BE2C (cell line): ENCODE data around the gene QSOX2.

Experiments
- DNase-seq: peaks from one replicate; pipeline ENCODE4 v3.0.0-alpha.2; 2020
- H3K27me3 ChIP-seq: fragments of 250-450 bp; sonication (Bioruptor Pico); 2 replicates; pipeline ENCODE4 v1.5.1; 2020; ENCODE audit warnings: mild to moderate bottlenecking
- H3K36me3 ChIP-seq: fragments of 250-450 bp; sonication (Bioruptor Pico); 2 replicates; pipeline ENCODE4 v1.5.1; 2020; ENCODE audit warnings: mild to moderate bottlenecking
- H3K4me1 ChIP-seq: fragments of 250-450 bp; sonication (Bioruptor Pico); 2 replicates; pipeline ENCODE4 v1.5.1; 2020
- H3K4me3 ChIP-seq: 2 replicates; pipeline ENCODE4 v1.5.1; 2011; ENCODE audit warnings: low read depth, low read length
- H3K9me3 ChIP-seq: fragments of 250-450 bp; sonication (Bioruptor Pico); 2 replicates; pipeline ENCODE4 v1.5.1; 2020
- TF ChIP-seq, protein P1 (sequence below): IDR thresholded peaks from 2 replicates; pipeline ENCODE4 v1.5.1; 2012; ENCODE audit warnings: mild to moderate bottlenecking, low read depth, low read length

Gene QSOX2

DNA sequence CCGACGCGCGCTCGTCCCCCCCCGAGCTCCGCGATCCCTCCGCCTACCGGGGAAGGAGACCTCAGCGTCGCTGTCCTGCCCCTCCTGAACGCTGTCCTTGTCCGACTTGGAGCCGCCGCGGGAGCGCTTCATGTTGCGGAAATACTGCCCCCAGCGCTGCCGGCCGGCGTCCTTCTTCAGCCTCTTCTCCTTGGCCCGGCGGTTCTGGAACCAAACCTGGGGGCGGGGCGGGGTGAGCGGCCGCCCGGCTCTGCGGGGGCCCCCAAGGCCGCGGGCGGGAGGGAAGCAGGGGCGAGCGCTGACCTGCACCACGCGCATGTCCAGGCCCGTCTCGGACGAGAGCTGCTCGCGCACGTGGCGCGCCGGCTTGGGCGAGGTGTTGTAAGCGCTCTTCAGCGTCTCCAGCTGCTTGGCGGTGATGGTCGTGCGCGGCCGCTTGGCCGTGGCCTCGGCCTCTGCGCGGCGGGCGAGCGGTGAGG is 47.0 kb downstream of the QSOX2 start:
- 0 out of 2 replicates have a peak, but pooled peaks cover 3% of the 10 kb centered on the region for H3K4me1 ChIP-seq
- H3K9me3 ChIP-seq = no peaks in the 10 kb centered on the region; the same call in 1 of the 2 replicates
- DNase-seq = peak; percentile 49
- no peaks in the 10 kb centered on the region for H3K36me3 ChIP-seq
- H3K27me3 ChIP-seq = peaks cover 96% of the 10 kb centered on the region
- H3K4me3 ChIP-seq = no peak overlapping the region
- TF ChIP-seq, protein P1, sequence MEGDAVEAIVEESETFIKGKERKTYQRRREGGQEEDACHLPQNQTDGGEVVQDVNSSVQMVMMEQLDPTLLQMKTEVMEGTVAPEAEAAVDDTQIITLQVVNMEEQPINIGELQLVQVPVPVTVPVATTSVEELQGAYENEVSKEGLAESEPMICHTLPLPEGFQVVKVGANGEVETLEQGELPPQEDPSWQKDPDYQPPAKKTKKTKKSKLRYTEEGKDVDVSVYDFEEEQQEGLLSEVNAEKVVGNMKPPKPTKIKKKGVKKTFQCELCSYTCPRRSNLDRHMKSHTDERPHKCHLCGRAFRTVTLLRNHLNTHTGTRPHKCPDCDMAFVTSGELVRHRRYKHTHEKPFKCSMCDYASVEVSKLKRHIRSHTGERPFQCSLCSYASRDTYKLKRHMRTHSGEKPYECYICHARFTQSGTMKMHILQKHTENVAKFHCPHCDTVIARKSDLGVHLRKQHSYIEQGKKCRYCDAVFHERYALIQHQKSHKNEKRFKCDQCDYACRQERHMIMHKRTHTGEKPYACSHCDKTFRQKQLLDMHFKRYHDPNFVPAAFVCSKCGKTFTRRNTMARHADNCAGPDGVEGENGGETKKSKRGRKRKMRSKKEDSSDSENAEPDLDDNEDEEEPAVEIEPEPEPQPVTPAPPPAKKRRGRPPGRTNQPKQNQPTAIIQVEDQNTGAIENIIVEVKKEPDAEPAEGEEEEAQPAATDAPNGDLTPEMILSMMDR = no peak

- 0 out of 2 replicates have a peak, but pooled peaks cover 3% of the 10 kb centered on the region for H3K4me1 ChIP-seq
- no peaks in the 10 kb centered on the region; the same call in 1 of the 2 replicates for H3K9me3 ChIP-seq
- no peak for DNase-seq
- H3K36me3 ChIP-seq = no peaks in the 10 kb centered on the region
- H3K27me3 ChIP-seq = peaks cover 96% of the 10 kb centered on the region
- TF ChIP-seq, protein P1 = no peak
- H3K4me3 ChIP-seq = no peak overlapping the region
These were observed 47.5 kb downstream of the QSOX2 start for GRCh38 chr9:136197930-136198604.

DNA sequence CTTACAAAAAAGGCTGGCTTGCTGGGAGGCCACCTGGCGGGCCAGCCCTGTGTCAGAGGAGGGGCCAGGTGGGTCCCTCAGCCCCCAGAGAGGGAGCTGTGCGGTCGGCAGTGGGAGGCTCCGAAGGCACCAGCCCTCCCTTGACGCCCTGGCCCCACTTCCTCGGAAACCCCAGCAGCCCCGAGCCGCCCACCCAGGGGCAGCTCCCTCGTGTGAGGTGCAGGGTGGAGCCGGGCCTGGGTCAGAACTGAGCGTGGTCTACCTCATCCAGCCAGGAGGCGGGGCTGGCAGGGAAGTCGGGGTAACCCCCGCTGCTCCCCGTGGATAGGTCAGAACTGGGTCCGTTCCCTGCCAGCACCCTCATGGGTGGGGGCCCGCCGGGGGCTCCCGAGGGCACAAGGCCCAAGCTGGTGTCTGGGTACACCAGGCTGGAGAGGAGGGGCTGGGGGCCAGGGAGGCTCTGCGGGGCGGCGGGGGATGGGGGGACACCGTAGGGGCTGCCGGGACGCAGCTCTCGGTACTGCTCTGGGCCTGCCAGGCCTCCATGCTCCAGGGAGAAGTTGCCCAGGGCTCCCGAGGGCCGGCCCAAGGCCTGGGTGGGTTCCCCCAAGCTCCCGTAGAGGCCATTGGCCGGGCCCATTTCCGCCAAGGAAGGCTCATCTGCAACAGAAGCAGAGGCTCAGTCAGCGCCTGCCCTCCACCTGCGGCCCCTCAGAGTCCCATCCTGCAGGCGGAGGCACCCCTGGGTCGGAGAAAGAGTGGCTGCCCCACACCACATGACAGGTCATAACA is 48.3 kb downstream of the QSOX2 start:
- no peaks in the 10 kb centered on the region; the same call in 1 of the 2 replicates for H3K9me3 ChIP-seq
- H3K36me3 ChIP-seq = no peaks in the 10 kb centered on the region
- TF ChIP-seq, protein P1 = no peak
- no peak overlapping the region for H3K4me3 ChIP-seq
- DNase-seq = no peak
- peaks cover 97% of the 10 kb centered on the region for H3K27me3 ChIP-seq
- 0 out of 2 replicates have a peak, but pooled peaks cover 3% of the 10 kb centered on the region for H3K4me1 ChIP-seq

GRCh38 chr9:136196404-136197083 is 49.1 kb downstream of the QSOX2 start:
- TF ChIP-seq, protein P1 = no peak
- Histone ChIP-seq H3K4me3 (no peak overlapping the region), H3K27me3 (peaks cover 97% of the 10 kb centered on the region), H3K4me1 (0 out of 2 replicates have a peak, but pooled peaks cover 3% of the 10 kb centered on the region), H3K9me3 (no peaks in the 10 kb centered on the region; the same call in 1 of the 2 replicates), H3K36me3 (no peaks in the 10 kb centered on the region)
- DNase-seq = no peak

DNA sequence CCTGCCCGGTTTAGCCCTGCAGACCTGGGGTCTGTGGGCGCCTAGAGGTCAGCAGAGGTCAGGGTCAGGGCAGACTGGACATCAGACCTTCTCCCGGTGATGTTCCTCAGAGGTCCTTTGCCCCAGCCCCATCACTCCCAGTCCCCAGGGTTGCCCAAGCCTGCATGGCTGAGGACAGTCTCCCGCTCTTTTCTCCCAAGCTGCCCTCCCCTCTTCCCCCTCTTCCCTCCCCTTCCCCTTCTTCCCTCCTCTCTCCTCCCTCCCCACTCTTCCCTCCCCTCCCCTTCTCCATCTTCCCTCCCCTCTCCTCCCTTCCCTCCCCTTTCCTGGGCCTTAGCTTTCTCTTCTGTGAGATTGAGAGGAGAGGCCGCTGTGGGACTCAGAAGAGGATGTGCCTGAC is 51.1 kb downstream of the QSOX2 start:
- Histone ChIP-seq H3K27me3 (peaks cover 88% of the 10 kb centered on the region), H3K4me3 (no peak overlapping the region), H3K9me3 (no peaks in the 10 kb centered on the region; the same call in 1 of the 2 replicates), H3K4me1 (0 out of 2 replicates have a peak, but pooled peaks cover 3% of the 10 kb centered on the region), H3K36me3 (no peaks in the 10 kb centered on the region)
- no peak for DNase-seq
- TF ChIP-seq, protein P1 = no peak
